ENCODE results near the gene NAPEPLD.
"Not testable (repeated sequence)": the region's sequence is repeated elsewhere in the genome, so short reads cannot be mapped to it uniquely, and the experiment has no call there.

NAPEPLD gene

DNA sequence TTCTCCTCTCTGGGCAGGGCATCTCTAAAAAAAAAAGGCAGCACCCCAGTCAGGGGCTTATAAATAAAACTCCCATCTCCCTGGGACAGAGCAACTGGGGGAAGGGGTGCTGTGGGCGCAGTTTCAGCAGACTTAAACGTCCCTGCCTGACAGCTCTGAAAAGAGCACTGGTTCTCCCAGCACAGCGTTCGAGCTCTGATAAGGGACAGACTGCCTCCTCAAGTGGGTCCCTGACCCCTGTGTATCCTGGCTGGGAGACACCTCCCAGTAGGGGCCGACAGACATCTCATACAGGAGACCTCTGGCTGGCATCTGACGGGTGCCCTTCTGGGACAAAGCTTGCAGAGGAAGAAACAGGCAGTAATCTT, 42.2 kb downstream of the NAPEPLD start:
- not testable (repeated sequence) for DNase-seq (ENCODE audit: low read depth)

GRCh38 chr7:103106005-103106702, 42.7 kb downstream of the NAPEPLD start:
- no peak for DNase-seq (ENCODE audit: low read depth)

DNA sequence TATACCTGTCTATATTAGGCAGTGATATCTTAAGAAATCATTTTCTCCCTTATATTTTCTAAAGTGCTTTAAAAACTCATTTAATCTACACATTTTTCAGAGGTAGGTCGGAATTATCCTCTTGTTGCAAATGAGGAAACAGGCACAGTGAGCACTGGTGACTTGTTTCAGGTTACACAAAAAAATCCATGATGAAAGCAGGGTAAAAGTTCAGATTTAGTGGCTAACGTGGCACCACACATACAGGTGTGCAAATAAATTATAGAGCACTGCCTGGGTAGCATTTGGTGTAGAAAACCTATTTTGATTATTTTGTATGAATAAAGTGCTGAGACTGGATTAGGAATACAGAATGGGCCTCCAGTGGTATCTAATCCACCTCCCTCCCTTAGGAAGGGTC, 47.4 kb downstream of the NAPEPLD start:
- DNase-seq (ENCODE audit: low read depth), result no peak

DNA sequence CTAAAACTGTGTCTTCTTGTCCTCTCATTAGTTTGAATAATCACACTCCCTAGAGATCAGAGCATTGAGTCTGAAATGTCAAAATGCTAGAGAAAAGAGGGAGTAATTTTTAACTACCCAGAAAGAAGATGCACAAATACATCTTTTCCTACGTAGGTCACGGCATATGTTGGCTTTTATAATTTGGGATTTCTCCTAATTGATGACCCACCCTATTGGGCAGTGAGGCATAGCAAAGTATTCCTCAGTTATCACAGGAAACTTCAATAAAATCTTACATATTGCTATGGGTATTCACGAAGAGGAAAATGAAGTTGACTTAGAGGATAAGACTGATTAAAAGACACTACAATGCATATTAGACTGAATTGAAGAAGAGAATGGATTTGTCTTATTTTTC, 48.6 kb downstream of the NAPEPLD start:
- DNase-seq (ENCODE audit: low read depth), result no peak

DNA sequence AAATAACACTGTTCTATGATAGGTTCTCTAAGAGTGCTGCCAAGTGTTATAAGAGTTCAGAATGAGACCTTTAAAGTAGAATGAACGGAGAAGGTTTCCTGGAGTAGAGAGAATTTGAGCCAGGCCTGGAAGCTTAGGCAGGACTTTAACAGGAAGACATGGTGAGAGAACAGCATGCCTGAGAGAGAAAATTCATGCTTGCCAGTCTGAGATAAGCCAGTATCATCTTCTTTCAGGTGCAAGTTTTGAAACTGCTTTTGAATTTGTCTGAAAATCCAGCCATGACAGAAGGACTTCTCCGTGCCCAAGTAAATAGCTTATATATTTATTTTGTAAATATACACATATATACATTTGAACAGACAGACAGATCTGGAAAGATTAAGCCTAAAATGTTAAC, 51.9 kb downstream of the NAPEPLD start:
- DNase-seq (ENCODE audit: low read depth), result no peak

- not testable (repeated sequence) for DNase-seq (ENCODE audit: low read depth)
Measured at GRCh38 chr7:103095558-103095957, 53.3 kb downstream of the NAPEPLD start.

DNA sequence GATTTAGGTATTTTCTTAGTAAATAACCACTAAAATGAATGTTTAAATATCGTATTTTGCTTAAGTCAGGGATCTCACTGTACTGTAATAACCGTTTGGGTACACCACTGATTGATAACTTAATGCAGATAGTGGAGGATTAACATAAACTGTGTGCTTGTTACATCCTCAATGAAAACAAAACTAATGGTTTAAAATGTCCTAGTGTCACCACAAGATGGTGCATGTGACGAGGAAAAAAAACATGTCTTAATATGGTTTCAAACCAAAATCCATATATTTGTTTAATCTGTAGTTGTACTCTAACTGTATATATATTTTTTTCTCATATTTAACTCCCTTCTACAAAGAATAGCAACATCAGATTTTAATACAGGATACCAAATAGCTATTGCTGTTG, 54.8 kb downstream of the NAPEPLD start:
- no peak for DNase-seq (ENCODE audit: low read depth)

GRCh38 chr7:103093429-103093828, 55.5 kb downstream of the NAPEPLD start:
- no peak for DNase-seq (ENCODE audit: low read depth)

- DNase-seq (ENCODE audit: low read depth), result not testable (repeated sequence)
Measured at GRCh38 chr7:103092321-103092720, 56.6 kb downstream of the NAPEPLD start.

DNA sequence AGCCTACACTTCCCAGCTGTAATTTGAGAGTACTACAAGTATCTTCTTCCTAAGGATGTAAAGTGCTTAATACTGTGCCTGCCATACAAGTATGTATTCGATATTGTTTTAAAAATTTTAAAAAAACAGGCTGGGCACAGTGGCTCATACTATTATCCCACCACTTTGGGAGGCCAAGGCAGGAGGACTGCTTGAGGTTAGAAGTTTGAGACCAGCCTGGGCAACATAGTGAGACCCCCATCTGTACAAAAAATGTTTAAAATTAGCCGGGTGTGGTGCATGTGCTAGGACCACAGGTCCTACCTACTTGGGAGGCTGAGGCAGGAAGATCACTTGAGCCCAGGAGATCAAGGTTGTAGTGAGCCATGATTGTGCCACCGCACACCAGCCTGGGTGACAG, 65.7 kb downstream of the NAPEPLD start:
- no peak for DNase-seq (ENCODE audit: low read depth)

DNA sequence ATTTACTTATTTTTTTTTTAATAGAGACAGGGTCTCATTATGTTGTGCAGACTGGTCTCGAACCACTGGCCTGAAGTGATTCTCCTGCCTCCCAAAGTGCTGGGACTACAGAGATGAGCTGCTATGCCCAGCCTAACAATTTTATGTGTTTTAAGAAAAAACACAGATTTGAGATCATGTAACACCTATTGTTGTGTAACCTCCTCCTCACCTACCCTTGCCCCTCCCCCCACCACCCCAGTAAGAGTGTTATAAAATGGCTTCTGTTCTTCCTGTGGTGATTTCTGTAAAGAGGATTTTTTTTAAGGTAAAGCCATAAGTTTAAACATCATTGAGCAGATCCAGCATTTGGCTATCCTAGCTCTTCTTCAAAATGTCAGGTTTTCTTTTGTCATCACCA, 66.4 kb downstream of the NAPEPLD start:
- DNase-seq (ENCODE audit: low read depth), result no peak

GRCh38 chr7:103080923-103081322, 68.0 kb downstream of the NAPEPLD start:
- DNase-seq (ENCODE audit: low read depth), result no peak

- no peak for DNase-seq (ENCODE audit: low read depth)
Measured at GRCh38 chr7:103079836-103080235, 69.1 kb downstream of the NAPEPLD start.

DNA sequence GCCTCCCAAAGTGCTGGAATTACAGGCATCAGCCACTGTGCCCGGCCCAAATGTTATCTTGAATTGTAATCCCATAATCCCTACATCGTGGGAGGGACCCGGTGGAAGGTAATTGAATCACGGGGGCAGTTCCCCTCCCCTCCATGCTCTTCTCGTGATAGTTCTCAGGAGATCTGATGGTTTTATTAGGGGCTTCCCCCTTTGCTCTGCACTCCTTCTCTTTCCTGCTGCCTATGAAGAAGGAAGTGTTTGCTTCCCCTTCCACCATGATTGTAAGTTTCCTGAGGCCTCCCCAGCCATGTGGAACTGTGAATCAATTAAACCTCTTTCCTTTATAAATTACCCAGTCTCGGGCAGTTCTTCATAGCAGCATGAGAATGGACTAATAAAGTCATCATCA, 70.7 kb downstream of the NAPEPLD start:
- not testable (repeated sequence) for DNase-seq (ENCODE audit: low read depth)

- no peak for DNase-seq (ENCODE audit: low read depth)
Measured at GRCh38 chr7:103077318-103077717, 71.6 kb downstream of the NAPEPLD start.

GRCh38 chr7:103076764-103077163, 72.1 kb downstream of the NAPEPLD start:
- no peak for DNase-seq (ENCODE audit: low read depth)

GRCh38 chr7:103075337-103075918, 73.5 kb downstream of the NAPEPLD start:
- peak; percentile 41 for DNase-seq (ENCODE audit: low read depth)

DNA sequence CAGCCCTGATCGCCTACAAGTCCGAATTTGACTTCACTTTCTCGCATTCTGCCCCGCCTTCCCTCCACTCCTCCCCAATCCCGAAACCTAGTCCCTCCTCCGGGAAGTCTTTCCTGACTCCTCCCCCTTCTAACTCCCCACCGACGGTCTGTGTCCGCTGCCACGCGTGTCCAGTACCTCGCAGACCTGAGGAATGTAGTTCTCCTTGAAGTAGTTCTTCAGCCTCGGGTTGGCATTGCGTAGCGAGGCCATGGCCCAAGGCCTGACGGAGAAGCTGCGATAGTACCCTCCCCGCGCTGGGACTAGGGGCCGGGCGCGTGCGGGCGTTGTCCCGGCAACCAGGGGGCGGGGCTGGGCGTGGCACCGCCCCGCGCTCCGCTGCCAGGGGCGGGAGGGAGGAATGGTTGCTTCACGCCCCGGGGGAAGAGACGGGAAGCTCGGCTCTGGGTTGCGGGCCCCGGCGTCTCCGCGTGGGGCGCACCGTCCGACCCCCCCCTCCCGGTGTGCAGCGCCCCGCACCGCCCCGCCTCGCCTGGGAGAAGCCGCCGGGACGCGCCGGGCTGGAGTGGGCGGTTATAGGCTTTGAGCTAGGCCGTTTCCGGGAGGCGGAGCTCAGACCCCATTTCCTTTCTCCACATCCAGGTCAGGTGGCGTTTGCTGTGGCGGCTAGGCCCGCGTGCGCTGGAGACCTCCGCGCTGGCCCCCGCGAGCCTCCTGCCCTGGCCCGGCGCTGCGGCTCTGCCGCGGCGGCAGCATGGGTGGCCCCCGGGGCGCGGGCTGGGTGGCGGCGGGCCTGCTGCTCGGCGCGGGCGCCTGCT, 74.2 kb downstream of the NAPEPLD start, which contains the start of the genes ARMC10 and FBXL13:
TSS of gene ARMC10 (plus strand) at position 622 of the 818 bp plus-strand sequence. CDS start at position 755, 133 bp downstream.
TSS of gene FBXL13 (minus strand) at position 278 of the 818 bp plus-strand sequence.
- peak; percentile 84 for DNase-seq (ENCODE audit: low read depth)

GRCh38 chr7:103073989-103074518, 74.8 kb downstream of the NAPEPLD start:
- DNase-seq (ENCODE audit: low read depth), result no peak

DNA sequence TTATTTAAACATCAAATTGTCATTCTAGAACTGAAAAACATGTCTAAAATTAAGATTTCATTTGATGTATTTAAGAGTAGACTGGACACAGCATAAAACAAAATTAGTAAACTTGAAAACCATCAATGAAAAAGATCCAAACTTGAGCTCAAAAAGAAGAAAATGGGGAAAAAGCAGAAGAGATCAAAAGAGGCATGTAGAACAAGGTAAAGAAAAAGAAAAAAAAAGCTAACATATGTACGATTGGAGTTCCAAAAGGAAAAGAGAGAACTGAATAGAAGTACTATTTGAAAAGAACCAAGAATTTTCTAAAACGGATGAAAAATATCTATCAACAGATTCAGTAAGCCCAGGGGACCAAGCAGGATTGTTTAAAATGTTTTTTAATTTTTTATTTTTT, 77.9 kb downstream of the NAPEPLD start:
- no peak for DNase-seq (ENCODE audit: low read depth)

DNA sequence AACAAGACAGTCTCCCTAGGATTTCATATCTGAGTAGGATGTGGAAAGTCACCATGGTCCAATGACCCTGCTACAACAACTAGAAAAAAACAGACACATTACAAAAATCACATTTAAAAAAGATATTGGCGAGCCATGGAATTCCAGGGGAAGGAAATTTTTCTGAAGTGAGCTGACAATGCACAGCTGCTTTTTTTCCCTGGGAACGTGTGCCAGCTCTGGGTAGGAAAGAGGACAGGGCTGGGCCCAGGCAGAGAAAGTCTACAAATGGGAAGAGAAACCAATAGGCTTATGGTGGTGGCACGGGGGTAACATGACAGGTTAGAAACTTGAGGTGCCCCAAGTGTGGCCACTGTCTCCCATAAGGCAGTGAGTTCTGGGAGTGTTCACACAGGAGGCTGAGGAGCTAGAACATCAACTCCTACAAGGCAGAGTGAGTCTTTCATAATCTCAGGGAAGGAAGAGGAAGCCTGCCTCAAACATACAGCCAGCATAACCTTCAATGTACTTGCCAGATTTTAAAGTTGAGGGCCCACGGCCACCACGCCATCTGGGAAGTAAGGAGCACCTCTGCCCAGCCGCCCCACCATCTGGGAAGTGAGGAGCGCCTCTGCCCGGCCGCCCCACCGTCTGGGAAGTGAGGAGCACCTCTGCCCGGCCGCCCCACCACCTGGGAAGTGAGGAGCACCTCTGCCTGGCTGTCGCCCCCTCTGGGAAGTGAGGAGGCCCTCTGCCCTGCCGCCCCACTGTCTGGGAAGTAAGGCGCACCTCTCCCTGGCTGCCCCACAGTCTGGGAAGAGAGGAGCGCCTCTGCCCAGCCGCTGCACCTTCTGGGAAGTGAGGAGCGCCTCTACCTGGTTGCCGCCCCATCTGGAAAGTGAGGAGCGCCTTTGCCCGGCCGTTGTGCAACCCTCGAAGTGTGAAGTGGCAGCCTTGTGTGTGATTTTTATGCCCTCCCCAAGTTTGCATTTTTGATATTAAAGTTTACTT, 80.2 kb downstream of the NAPEPLD start:
- DNase-seq (ENCODE audit: low read depth), result no peak
